Fibroblast of pulmonary artery (primary cell): ENCODE measurements around the gene RESP18.

ENCODE experiments used
- DNase-seq: peaks from one replicate; pipeline ENCODE4 v3.0.0-alpha.2; 2010; ENCODE audit warnings: low read depth
- H3K4me3 ChIP-seq: replicated peaks from 2 replicates; pipeline ENCODE4 v1.5.1; 2011; ENCODE audit warnings: low read depth, mild to moderate bottlenecking, control low read depth, low read length, moderate library complexity
- TF ChIP-seq, protein P1 (sequence below): IDR thresholded peaks from 2 replicates; pipeline ENCODE4 v1.5.1; 2011; ENCODE audit warnings: mild to moderate bottlenecking, control low read depth, low read length, inconsistent platforms; ENCODE audit errors: missing control alignments

RESP18 gene

DNA sequence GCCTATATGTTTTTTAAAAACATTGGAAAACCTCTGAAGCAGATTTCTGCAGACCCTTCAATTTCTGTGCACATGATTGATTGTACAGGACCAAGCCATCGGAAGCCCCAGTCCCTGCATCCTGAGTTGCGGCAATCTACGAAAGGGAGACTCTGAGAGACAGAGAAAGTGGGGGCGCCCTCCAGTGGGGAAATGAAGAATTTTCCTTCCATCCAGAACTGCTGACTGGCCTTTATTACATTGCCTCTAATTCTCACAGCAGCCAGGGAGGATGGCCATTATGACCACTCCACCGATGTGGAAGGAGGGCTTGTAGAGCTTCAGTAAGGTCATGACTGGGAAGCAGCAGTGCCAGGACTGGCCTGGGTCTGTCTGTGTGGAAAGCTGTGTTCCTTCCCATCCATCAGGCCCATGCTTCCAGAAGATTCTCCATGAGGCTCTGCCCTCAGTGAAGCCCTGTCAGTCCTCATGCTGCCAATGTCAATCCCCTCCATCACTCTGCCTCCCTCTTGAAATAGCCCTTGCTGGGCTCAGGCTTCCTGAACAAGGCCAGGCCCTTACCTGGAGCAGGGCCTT is 20.0 kb upstream of the RESP18 start:
- no peak overlapping the region for H3K4me3 ChIP-seq
- TF ChIP-seq, protein P1, sequence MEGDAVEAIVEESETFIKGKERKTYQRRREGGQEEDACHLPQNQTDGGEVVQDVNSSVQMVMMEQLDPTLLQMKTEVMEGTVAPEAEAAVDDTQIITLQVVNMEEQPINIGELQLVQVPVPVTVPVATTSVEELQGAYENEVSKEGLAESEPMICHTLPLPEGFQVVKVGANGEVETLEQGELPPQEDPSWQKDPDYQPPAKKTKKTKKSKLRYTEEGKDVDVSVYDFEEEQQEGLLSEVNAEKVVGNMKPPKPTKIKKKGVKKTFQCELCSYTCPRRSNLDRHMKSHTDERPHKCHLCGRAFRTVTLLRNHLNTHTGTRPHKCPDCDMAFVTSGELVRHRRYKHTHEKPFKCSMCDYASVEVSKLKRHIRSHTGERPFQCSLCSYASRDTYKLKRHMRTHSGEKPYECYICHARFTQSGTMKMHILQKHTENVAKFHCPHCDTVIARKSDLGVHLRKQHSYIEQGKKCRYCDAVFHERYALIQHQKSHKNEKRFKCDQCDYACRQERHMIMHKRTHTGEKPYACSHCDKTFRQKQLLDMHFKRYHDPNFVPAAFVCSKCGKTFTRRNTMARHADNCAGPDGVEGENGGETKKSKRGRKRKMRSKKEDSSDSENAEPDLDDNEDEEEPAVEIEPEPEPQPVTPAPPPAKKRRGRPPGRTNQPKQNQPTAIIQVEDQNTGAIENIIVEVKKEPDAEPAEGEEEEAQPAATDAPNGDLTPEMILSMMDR, result peak; percentile 69
- peak; percentile 69 for DNase-seq

DNA sequence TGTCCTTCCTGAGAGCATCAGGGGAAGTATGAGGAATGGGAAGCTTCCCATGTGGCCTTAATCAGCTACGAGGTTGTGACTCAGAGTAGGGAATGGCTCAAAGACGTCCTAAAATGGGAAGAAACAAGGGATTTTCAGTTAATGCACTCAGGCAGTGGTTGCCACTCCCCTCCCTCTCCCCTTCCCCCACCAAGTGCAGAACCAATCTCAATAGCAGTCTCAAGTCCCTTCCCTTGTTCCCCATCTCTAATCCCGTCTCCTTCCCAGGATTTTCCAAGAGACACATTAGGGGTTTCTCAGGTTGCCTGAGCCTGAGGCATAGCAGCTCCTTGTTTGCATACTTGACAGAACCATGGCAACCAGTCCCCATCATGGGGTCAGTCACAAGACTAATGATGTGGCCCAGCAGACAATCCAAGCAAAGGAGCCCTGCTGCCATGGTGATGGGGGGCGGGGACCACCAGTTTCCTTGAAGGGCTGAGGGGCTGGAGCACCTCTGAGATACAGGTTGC is 18.2 kb upstream of the RESP18 start:
- no peak for DNase-seq
- TF ChIP-seq, protein P1, result no peak
- H3K4me3 ChIP-seq, result no peak overlapping the region

DNA sequence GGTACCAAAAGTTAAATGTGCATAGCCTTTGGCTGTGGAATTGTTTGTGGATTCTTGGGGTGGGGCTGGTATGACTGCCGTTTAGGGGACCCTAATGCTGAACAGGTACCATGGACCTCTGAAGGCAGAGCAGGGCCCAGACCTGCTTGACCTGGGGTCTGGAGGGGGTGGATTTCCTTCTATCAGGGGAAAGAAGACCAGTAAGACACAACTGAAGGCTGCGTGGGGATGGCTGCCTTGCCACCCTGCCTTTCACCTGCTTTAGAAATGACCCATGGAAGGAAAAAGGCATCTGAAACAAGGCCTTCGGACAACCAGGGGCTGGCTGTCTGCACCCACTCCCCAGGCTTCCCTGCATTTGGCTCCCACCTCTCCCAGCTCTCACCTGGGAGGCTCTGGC is 17.7 kb upstream of the RESP18 start:
- H3K4me3 ChIP-seq, result no peak overlapping the region
- no peak for DNase-seq
- TF ChIP-seq, protein P1, result no peak

DNA sequence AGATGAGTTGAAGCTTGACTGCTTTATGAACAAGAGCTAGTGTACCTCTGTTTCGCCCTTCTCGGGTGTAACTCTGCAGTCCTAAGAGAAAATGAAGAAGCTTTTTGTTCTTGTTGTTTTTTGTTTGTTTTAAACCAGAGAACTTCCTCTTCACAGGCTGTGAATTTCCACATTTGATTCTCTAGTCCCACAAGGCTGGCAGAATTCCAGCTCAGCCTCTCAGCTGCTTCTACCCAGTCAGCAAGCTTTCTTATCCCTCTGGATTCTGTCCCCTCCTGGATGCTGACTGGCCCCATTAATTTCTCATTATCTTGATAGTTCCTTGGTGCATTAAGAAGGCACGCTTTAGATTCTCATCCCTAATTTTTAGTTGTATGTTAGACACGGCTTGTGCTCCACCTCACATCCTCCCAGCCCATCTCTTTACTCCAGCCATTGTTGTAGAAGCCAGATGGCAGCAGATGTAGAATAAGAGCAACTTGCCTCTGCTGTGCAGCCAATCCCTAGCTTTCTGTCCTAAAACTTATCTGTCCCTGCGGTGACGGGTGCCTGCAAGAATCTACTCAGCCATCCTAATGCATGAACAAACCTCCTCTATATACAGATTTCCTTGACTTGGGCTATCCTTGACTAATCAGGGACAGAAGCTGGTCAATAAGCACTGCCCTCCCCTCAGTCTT is 12.3 kb upstream of the RESP18 start:
- TF ChIP-seq, protein P1, result no peak
- H3K4me3 ChIP-seq, result no peak overlapping the region
- DNase-seq, result peak; percentile 66

DNA sequence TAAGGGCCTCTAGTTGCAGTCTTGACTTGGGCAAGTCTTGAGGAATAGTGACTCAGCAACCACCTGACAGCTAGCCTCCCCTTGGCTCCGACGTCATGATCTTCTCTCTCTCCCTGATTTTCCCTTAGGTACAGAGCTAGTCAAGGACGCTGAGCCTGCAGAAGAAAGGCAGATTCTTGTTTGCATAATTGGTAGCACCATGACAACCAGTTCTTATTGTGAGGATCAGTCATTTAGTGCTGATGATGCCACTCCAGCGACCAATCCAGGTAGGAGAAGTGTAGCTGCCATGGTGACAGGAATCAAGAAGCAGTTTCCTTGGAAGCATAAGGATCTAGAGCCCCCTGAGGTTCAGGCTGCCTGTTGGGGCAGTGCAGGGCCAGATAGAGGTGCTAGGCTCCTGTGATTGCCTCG is 2.8 kb upstream of the RESP18 start:
- no peak overlapping the region for H3K4me3 ChIP-seq
- no peak for DNase-seq
- TF ChIP-seq, protein P1, result no peak

DNA sequence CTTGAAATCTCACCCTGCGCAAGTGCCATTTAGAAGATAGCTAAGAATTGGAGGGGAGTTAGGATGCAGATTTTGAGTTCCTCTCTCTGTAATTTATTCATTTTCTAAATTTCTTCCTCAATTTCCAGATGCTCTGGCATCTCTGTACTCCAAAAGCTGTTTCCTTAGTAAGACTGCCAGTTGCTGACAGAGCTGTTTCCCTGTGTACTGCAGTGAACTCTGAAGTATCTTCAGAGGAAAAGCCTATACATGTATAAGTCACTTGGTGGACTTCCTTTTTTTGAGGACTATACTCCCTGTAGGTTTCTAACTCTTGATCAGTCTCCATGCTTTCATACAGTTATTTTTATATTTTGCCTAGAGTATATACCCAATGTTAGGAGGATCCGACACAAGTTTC is 1.5 kb upstream of the RESP18 start:
- no peak overlapping the region for H3K4me3 ChIP-seq
- no peak for DNase-seq
- TF ChIP-seq, protein P1, result no peak
